Inflammatory macrophage (primary cell): ENCODE measurements around the gene LONP2.
"Not testable (repeated sequence)": the region's sequence is repeated elsewhere in the genome, so short reads cannot be mapped to it uniquely, and the experiment has no call there.

Experiments
- DNase-seq, 2 donors: peaks; one replicate each; pipeline ENCODE4 v3.0.0-alpha.2; 2020 to 2022

The LONP2 gene

GRCh38 chr16:48370668-48371392 is 126.7 kb downstream of the LONP2 start:
- DNase-seq = not testable (repeated sequence)

- no peak for DNase-seq
Observed at GRCh38 chr16:48371393-48371780, 127.3 kb downstream of the LONP2 start.

- DNase-seq = no peak
Observed at GRCh38 chr16:48372744-48373143, 128.6 kb downstream of the LONP2 start.

- DNase-seq = peak; percentile 43 to 51
Observed at GRCh38 chr16:48373258-48374029, 129.3 kb downstream of the LONP2 start.

- DNase-seq = no peak
Observed at GRCh38 chr16:48374255-48374654, 130.2 kb downstream of the LONP2 start.

- not testable (repeated sequence) for DNase-seq
Observed at GRCh38 chr16:48377301-48377700, 133.2 kb downstream of the LONP2 start.

- no peak for DNase-seq
Observed at GRCh38 chr16:48378276-48378675, 134.2 kb downstream of the LONP2 start.

- DNase-seq = peak; percentile 69 to 96
Observed at GRCh38 chr16:48378836-48379235, 134.7 kb downstream of the LONP2 start.

- DNase-seq = no peak
Observed at GRCh38 chr16:48381201-48381600, 137.1 kb downstream of the LONP2 start.

GRCh38 chr16:48382131-48382530 is 138.0 kb downstream of the LONP2 start:
- no peak for DNase-seq

GRCh38 chr16:48383009-48383876 is 139.1 kb downstream of the LONP2 start:
- DNase-seq = peak in 1 of 2 donors; percentile 40

- peak; percentile 15 to 25 for DNase-seq
Observed at GRCh38 chr16:48383877-48384519, 139.9 kb downstream of the LONP2 start.

GRCh38 chr16:48384520-48385252 is 140.6 kb downstream of the LONP2 start:
- peak; percentile 41 to 65 for DNase-seq

GRCh38 chr16:48385253-48386150 is 141.4 kb downstream of the LONP2 start, which contains the start of gene SIAH1:
Gene SIAH1 (minus strand): TSS chr16:48385413. CDS start chr16:48362428, 22,985 bp downstream.
- DNase-seq = peak; percentile 74 to 89

- no peak for DNase-seq
Observed at GRCh38 chr16:48386559-48387312, 142.6 kb downstream of the LONP2 start.

GRCh38 chr16:48392407-48392806 is 148.3 kb downstream of the LONP2 start:
- DNase-seq = no peak

- peak; percentile 21 to 41 for DNase-seq
Observed at GRCh38 chr16:48393485-48394354, 149.6 kb downstream of the LONP2 start.

GRCh38 chr16:48394355-48394703 is 150.2 kb downstream of the LONP2 start:
- no peak for DNase-seq

- peak; percentile 59 to 62 for DNase-seq
Observed at GRCh38 chr16:48395375-48395774, 151.3 kb downstream of the LONP2 start.
